Neural progenitor cell (in vitro differentiated cells): ENCODE measurements around the gene LIAS.

Experiments used
- CTCF ChIP-seq: fragments of 200-600 bp; sonication (generic); IDR thresholded peaks from 2 replicates; pipeline ENCODE4 v1.5.1; 2017; ENCODE audit warnings: antibody characterized with exemption, mild to moderate bottlenecking
- EZH2 ChIP-seq: fragments of 200-600 bp; sonication (generic); IDR thresholded peaks from 2 replicates; pipeline ENCODE4 v1.6.1; 2017; ENCODE audit warnings: antibody characterized with exemption, mild to moderate bottlenecking, moderate library complexity
- EZH2phosphoT487 ChIP-seq: fragments of 200-600 bp; sonication (generic); IDR thresholded peaks from 2 replicates; pipeline ENCODE4 v1.6.1; 2017; ENCODE audit warnings: antibody characterized with exemption

- TF ChIP-seq CTCF: no peak
- TF ChIP-seq EZH2: no peak
- no peak for TF ChIP-seq EZH2phosphoT487
Observed at GRCh38 chr4:39441593-39441992, 17.3 kb upstream of the LIAS start.
